Esophagus muscularis mucosa (tissue), 4 donors: Measurements from ENCODE around the gene PIGT. TPM values are rescaled to one million over a fixed set of nuclear protein-coding genes. Genes with fewer than 3 reads are reported as not detected.

Experiments used
- DNase-seq: peaks from one replicate; pipeline ENCODE4 v3.0.0-alpha.2; 2017; ENCODE audit errors: extremely low spot score
- H3K27ac ChIP-seq, 4 donors: fragments of 200-600 bp; sonication (generic); replicated peaks in 1 of 4; 1 replicate in 3 of 4; 2 replicates in 1 of 4; pipeline ENCODE4 v1.5.1; 2016 to 2019; ENCODE audit warnings: mild to moderate bottlenecking in 1 of 4
- H3K27me3 ChIP-seq, 4 donors: fragments of 200-600 bp; sonication (generic); one replicate each; pipeline versions ENCODE4 v1.5.1 to v1.6.0; 2016 to 2019
- H3K36me3 ChIP-seq, 4 donors: fragments of 200-600 bp; sonication (generic); one replicate each; pipeline ENCODE4 v1.5.1; 2016 to 2019
- H3K4me1 ChIP-seq, 4 donors: fragments of 200-600 bp; sonication (generic); one replicate each; pipeline ENCODE4 v1.5.1; 2016 to 2019
- H3K4me3 ChIP-seq, 4 donors: fragments of 200-600 bp; sonication (generic); 1 replicate in 2 of 4; 2 replicates in 2 of 4; pipeline ENCODE4 v1.5.1; 2016 to 2019; ENCODE audit warnings: mild to moderate bottlenecking in 4 of 4, moderate library complexity in 1 of 4
- H3K9me3 ChIP-seq, 4 donors: fragments of 200-600 bp; sonication (generic); 1 replicate in 3 of 4; 2 replicates in 1 of 4; pipeline ENCODE4 v1.5.1; 2016 to 2019
- CTCF ChIP-seq, 3 experiments: fragments of 200-600 bp in 2 of 3; fragments of 450-650 bp in 1 of 3; sonication (generic) in 2 of 3; IDR thresholded peaks; one replicate each; pipeline ENCODE4 v1.5.1; 2017 to 2019; ENCODE audit warnings: antibody characterized with exemption in 3 of 3, mild to moderate bottlenecking in 2 of 3, moderate library complexity in 1 of 3
- EP300 ChIP-seq: sonication (generic); formaldehyde crosslinking; IDR thresholded peaks from one replicate; pipeline ENCODE4 v1.6.1; 2017; ENCODE audit warnings: antibody characterized with exemption
- POLR2A ChIP-seq: fragments of 450-650 bp; IDR thresholded peaks from one replicate; pipeline ENCODE4 v1.6.1; 2017; ENCODE audit warnings: antibody characterized with exemption, moderate library complexity, mild to moderate bottlenecking, low read depth
- POLR2AphosphoS5 ChIP-seq, 2 donors: sonication (generic); formaldehyde crosslinking; IDR thresholded peaks; one replicate each; pipeline ENCODE4 v1.6.1; 2017; ENCODE audit warnings: antibody characterized with exemption in 2 of 2
- WGBS: methylation state at CpG from one replicate; pipeline ENCODE4 v1.1.5; 2018; 5-methylcytosine and 5-hydroxymethylcytosine counted together
- intact Hi-C: fragments of 100-400 bp; cut with DNase I; formaldehyde crosslinking; loops from one replicate; pipeline ENCODE4 v1.15.1; 2023
- total RNA-seq, 4 donors: library from RNA; depleted of rRNA; stranded (reverse); fragments of >200 nt; gene quantifications; one replicate each; pipeline versions ENCODE4 v1.1.0 to v1.2.1, GENCODE V29; 2016

Gene PIGT
- total RNA-seq, 4 donors from 2014 or later = 64.4 to 90.9 (median 80.4) TPM

- H3K4me3 ChIP-seq = no peak overlapping the region
- H3K27me3 ChIP-seq = no peaks in the 10 kb centered on the region
- intact Hi-C loops = no loop called here
- H3K9me3 ChIP-seq = no peaks in the 10 kb centered on the region
- TF ChIP-seq POLR2AphosphoS5 (IDR thresholded peaks at IDR 0.05) (no peak), CTCF (IDR thresholded peaks at IDR 0.05) (no peak), EP300 (no peak), POLR2A (no peak)
- no peaks in the 10 kb centered on the region for H3K36me3 ChIP-seq
- no peak overlapping the region for H3K27ac ChIP-seq
- peaks cover 5 to 9% (median 7%) of the 10 kb centered on the region in 4 donors for H3K4me1 ChIP-seq
- no peak for DNase-seq
- 89% methylated on average over 3 of the region's 3 CpGs for WGBS
Measured at GRCh38 chr20:45440424-45440823, 24.5 kb downstream of the PIGT start.

- TF ChIP-seq CTCF (IDR thresholded peaks at IDR 0.05) (no peak), POLR2A (no peak), POLR2AphosphoS5 (IDR thresholded peaks at IDR 0.05) (no peak), EP300 (no peak)
- H3K36me3 ChIP-seq = no peaks in the 10 kb centered on the region
- H3K4me1 ChIP-seq = peaks cover 5 to 9% (median 7%) of the 10 kb centered on the region in 4 donors
- no peak overlapping the region for H3K27ac ChIP-seq
- no peak for DNase-seq
- H3K9me3 ChIP-seq = no peaks in the 10 kb centered on the region
- 75% methylated on average over 5 of the region's 5 CpGs for WGBS
- no peak overlapping the region for H3K4me3 ChIP-seq
- H3K27me3 ChIP-seq = no peaks in the 10 kb centered on the region
- intact Hi-C loops = no loop called here
Measured at GRCh38 chr20:45440891-45441685, 25.1 kb downstream of the PIGT start.

GRCh38 chr20:45441746-45442145 lies 25.8 kb downstream of the PIGT start:
- intact Hi-C loops = no loop called here
- TF ChIP-seq EP300 (no peak), POLR2A (no peak), POLR2AphosphoS5 (IDR thresholded peaks at IDR 0.05) (no peak), CTCF (IDR thresholded peaks at IDR 0.05) (no peak)
- Histone ChIP-seq H3K4me1 (peaks cover 0 to 5% (median 4%) of the 10 kb centered on the region in 4 donors), H3K4me3 (no peak overlapping the region), H3K27ac (no peak overlapping the region), H3K27me3 (no peaks in the 10 kb centered on the region), H3K9me3 (no peaks in the 10 kb centered on the region), H3K36me3 (no peaks in the 10 kb centered on the region)
- no peak for DNase-seq
- 88% methylated on average over 1 of the region's 1 CpG for WGBS

- intact Hi-C loops = no loop called here
- Histone ChIP-seq H3K36me3 (no peaks in the 10 kb centered on the region), H3K27me3 (no peaks in the 10 kb centered on the region), H3K4me3 (no peak overlapping the region), H3K9me3 (no peaks in the 10 kb centered on the region), H3K4me1 (peaks cover 0 to 10% (median 4%) of the 10 kb centered on the region in 4 donors), H3K27ac (no peak overlapping the region)
- TF ChIP-seq CTCF (IDR thresholded peaks at IDR 0.05) (no peak), POLR2A (no peak), EP300 (no peak), POLR2AphosphoS5 (IDR thresholded peaks at IDR 0.05) (no peak)
- DNase-seq = no peak
Measured at GRCh38 chr20:45444050-45444449, 28.1 kb downstream of the PIGT start.
